ENCODE data around the gene CPVL.

The CPVL gene

GRCh38 chr7:29156907-29157452 is 10.6 kb upstream of the CPVL start:
- no peak for DNase-seq (ENCODE audit: low read depth)

- DNase-seq (ENCODE audit: low read depth) = no peak
Measured at GRCh38 chr7:29154076-29154475, 7.7 kb upstream of the CPVL start.

- no peak for DNase-seq (ENCODE audit: low read depth)
Measured at GRCh38 chr7:29150856-29151255, 4.5 kb upstream of the CPVL start.

- no peak for DNase-seq (ENCODE audit: low read depth)
Measured at GRCh38 chr7:29149036-29149435, 2.7 kb upstream of the CPVL start.

- DNase-seq (ENCODE audit: low read depth) = no peak
Measured at GRCh38 chr7:29147821-29148220, 1.5 kb upstream of the CPVL start.

GRCh38 chr7:29146888-29147609 is 712 bp upstream of the CPVL start:
- DNase-seq (ENCODE audit: low read depth) = no peak

GRCh38 chr7:29145553-29146056 is 732 bp downstream of the CPVL start:
- no peak for DNase-seq (ENCODE audit: low read depth)

- no peak for DNase-seq (ENCODE audit: low read depth)
Measured at GRCh38 chr7:29143751-29144150, 2.6 kb downstream of the CPVL start.

GRCh38 chr7:29142021-29142727 is 4.2 kb downstream of the CPVL start:
- no peak for DNase-seq (ENCODE audit: low read depth)

- no peak for DNase-seq (ENCODE audit: low read depth)
Measured at GRCh38 chr7:29140873-29141468, 5.4 kb downstream of the CPVL start.

- no peak for DNase-seq (ENCODE audit: low read depth)
Measured at GRCh38 chr7:29139796-29140195, 6.5 kb downstream of the CPVL start.

GRCh38 chr7:29139191-29139590 is 7.1 kb downstream of the CPVL start:
- DNase-seq (ENCODE audit: low read depth) = no peak

- DNase-seq (ENCODE audit: low read depth) = no peak
Measured at GRCh38 chr7:29138588-29138987, 7.7 kb downstream of the CPVL start.

- no peak for DNase-seq (ENCODE audit: low read depth)
Measured at GRCh38 chr7:29135846-29136245, 10.5 kb downstream of the CPVL start.

- DNase-seq (ENCODE audit: low read depth) = no peak
Measured at GRCh38 chr7:29132980-29133379, 13.4 kb downstream of the CPVL start.

- DNase-seq (ENCODE audit: low read depth) = no peak
Measured at GRCh38 chr7:29131678-29132077, 14.7 kb downstream of the CPVL start.

- no peak for DNase-seq (ENCODE audit: low read depth)
Measured at GRCh38 chr7:29130096-29130495, 16.2 kb downstream of the CPVL start.

- DNase-seq (ENCODE audit: low read depth) = no peak
Measured at GRCh38 chr7:29127527-29127926, 18.8 kb downstream of the CPVL start.

- no peak for DNase-seq (ENCODE audit: low read depth)
Measured at GRCh38 chr7:29126804-29127203, 19.5 kb downstream of the CPVL start.

GRCh38 chr7:29123626-29124190 is 22.6 kb downstream of the CPVL start:
- DNase-seq (ENCODE audit: low read depth) = no peak

GRCh38 chr7:29122759-29123158 is 23.6 kb downstream of the CPVL start:
- DNase-seq (ENCODE audit: low read depth) = no peak

GRCh38 chr7:29122081-29122480 is 24.3 kb downstream of the CPVL start:
- DNase-seq (ENCODE audit: low read depth) = no peak

GRCh38 chr7:29120955-29121354 is 25.4 kb downstream of the CPVL start:
- no peak for DNase-seq (ENCODE audit: low read depth)

Data from stimulated activated CD8-positive, alpha-beta memory T cell treated with anti-CD3 and anti-CD28 coated beads, Interleukin-15, amount 100 ng/mL, for 1 hour (primary cell).